HAP-1 (cell line): Measurements from ENCODE around the gene SFRP4.
"Not testable (repeated sequence)": the region's sequence is repeated elsewhere in the genome, so short reads cannot be mapped to it uniquely, and the experiment has no call there.

ENCODE experiments used
- DNase-seq, 2 experiments: peaks; one replicate each; pipeline ENCODE4 v3.0.0-alpha.2; 2016 to 2020; ENCODE audit warnings: low spot score in 2 of 2
- H3K27me3 ChIP-seq: fragments of 250-450 bp; sonication (Bioruptor Pico); 2 replicates; pipeline ENCODE4 v1.5.1; 2020; ENCODE audit warnings: low read depth, mild to moderate bottlenecking, moderate library complexity
- H3K36me3 ChIP-seq: fragments of 250-450 bp; sonication (Bioruptor Pico); replicated peaks from 2 replicates; pipeline ENCODE4 v1.5.1; 2020; ENCODE audit warnings: mild to moderate bottlenecking
- H3K4me1 ChIP-seq: fragments of 250-450 bp; sonication (Bioruptor Pico); 2 replicates; pipeline ENCODE4 v1.5.1; 2020; ENCODE audit warnings: mild to moderate bottlenecking
- H3K4me3 ChIP-seq: fragments of 250-450 bp; sonication (Bioruptor Pico); 2 replicates; pipeline ENCODE4 v1.5.1; 2020; ENCODE audit warnings: mild to moderate bottlenecking, moderate library complexity
- H3K9me3 ChIP-seq: fragments of 250-450 bp; sonication (Bioruptor Pico); 2 replicates; pipeline ENCODE4 v1.5.1; 2020; ENCODE audit warnings: mild to moderate bottlenecking, moderate library complexity
- in situ Hi-C: fragments of 300-500 bp; cut with MboI; formaldehyde crosslinking; loops from 3 replicates; pipeline ENCODE4 v1.14.3; 2020; ENCODE audit warnings: low sequenced_read_pairs, inconsistent platforms, mixed read lengths

The SFRP4 gene

GRCh38 chr7:37916673-37917660, at the start of gene SFRP4:
TSS of gene SFRP4 (minus strand) at chr7:37916817. CDS start at chr7:37916537, 280 bp downstream.
- H3K4me3 ChIP-seq, result no peak within 1 kb of the TSS
- DNase-seq, result peak; percentile 56 to 59
- in situ Hi-C loops, result loop anchor here (25.0 kb wide), 1 partner anchor 445 kb away; no protein-coding TSS in a partner anchor

GRCh38 chr7:37964196-37964595, 47.6 kb upstream of the SFRP4 start:
- H3K4me3 ChIP-seq, result no peak overlapping the region
- in situ Hi-C loops, result no loop called here
- H3K36me3 ChIP-seq, result no peaks in the 10 kb centered on the region
- DNase-seq, result no peak
- H3K4me1 ChIP-seq, result no peaks in the 10 kb centered on the region
- H3K9me3 ChIP-seq, result no peaks in the 10 kb centered on the region
- no peaks in the 10 kb centered on the region for H3K27me3 ChIP-seq

More at GRCh38 chr7:37916673-37917660, at the start of gene SFRP4:
- H3K27me3 ChIP-seq, result peaks cover 21% of the 10 kb centered on the region
- no peaks in the 10 kb centered on the region for H3K4me1 ChIP-seq
- H3K9me3 ChIP-seq, result no peaks in the 10 kb centered on the region
- H3K36me3 ChIP-seq, result no peaks in the 10 kb centered on the region

- Histone ChIP-seq H3K4me1 (no peaks in the 10 kb centered on the region), H3K27me3 (no peaks in the 10 kb centered on the region), H3K9me3 (no peaks in the 10 kb centered on the region), H3K36me3 (no peaks in the 10 kb centered on the region), H3K4me3 (no peak overlapping the region)
- DNase-seq, result no peak
- in situ Hi-C loops, result no loop called here
These were observed 44.6 kb upstream of the SFRP4 start for GRCh38 chr7:37961251-37961650.

GRCh38 chr7:37960483-37960882, 43.9 kb upstream of the SFRP4 start:
- Histone ChIP-seq H3K4me1 (no peaks in the 10 kb centered on the region), H3K4me3 (no peak overlapping the region), H3K9me3 (no peaks in the 10 kb centered on the region), H3K36me3 (no peaks in the 10 kb centered on the region), H3K27me3 (no peaks in the 10 kb centered on the region)
- no peak for DNase-seq
- in situ Hi-C loops, result no loop called here

GRCh38 chr7:37957221-37957970, 40.8 kb upstream of the SFRP4 start:
- no peak for DNase-seq
- Histone ChIP-seq H3K27me3 (no peaks in the 10 kb centered on the region), H3K9me3 (no peaks in the 10 kb centered on the region), H3K4me1 (no peaks in the 10 kb centered on the region), H3K4me3 (no peak overlapping the region), H3K36me3 (no peaks in the 10 kb centered on the region)
- in situ Hi-C loops, result no loop called here

GRCh38 chr7:37956791-37957190, 40.2 kb upstream of the SFRP4 start:
- in situ Hi-C loops, result no loop called here
- no peaks in the 10 kb centered on the region for H3K36me3 ChIP-seq
- no peak for DNase-seq
- no peaks in the 10 kb centered on the region for H3K27me3 ChIP-seq
- H3K4me3 ChIP-seq, result no peak overlapping the region
- H3K4me1 ChIP-seq, result no peaks in the 10 kb centered on the region
- no peaks in the 10 kb centered on the region for H3K9me3 ChIP-seq

GRCh38 chr7:37954217-37954616, 37.6 kb upstream of the SFRP4 start:
- H3K9me3 ChIP-seq, H3K36me3 ChIP-seq, in situ Hi-C loops, H3K4me3 ChIP-seq, H3K27me3 ChIP-seq, DNase-seq, H3K4me1 ChIP-seq: not testable (repeated sequence)

GRCh38 chr7:37952240-37952639, 35.6 kb upstream of the SFRP4 start:
- no peak for DNase-seq
- in situ Hi-C loops, result no loop called here
- H3K27me3 ChIP-seq, result no peaks in the 10 kb centered on the region
- no peak overlapping the region for H3K4me3 ChIP-seq
- no peaks in the 10 kb centered on the region for H3K4me1 ChIP-seq
- H3K9me3 ChIP-seq, result no peaks in the 10 kb centered on the region
- H3K36me3 ChIP-seq, result no peaks in the 10 kb centered on the region

- H3K4me3 ChIP-seq, result no peak overlapping the region
- H3K36me3 ChIP-seq, result no peaks in the 10 kb centered on the region
- DNase-seq, result no peak
- in situ Hi-C loops, result no loop called here
- no peaks in the 10 kb centered on the region for H3K4me1 ChIP-seq
- no peaks in the 10 kb centered on the region for H3K27me3 ChIP-seq
- H3K9me3 ChIP-seq, result no peaks in the 10 kb centered on the region
These were observed 31.3 kb upstream of the SFRP4 start for GRCh38 chr7:37947941-37948210.

- in situ Hi-C loops, result no loop called here
- no peaks in the 10 kb centered on the region for H3K27me3 ChIP-seq
- H3K9me3 ChIP-seq, result no peaks in the 10 kb centered on the region
- DNase-seq, result no peak
- no peaks in the 10 kb centered on the region for H3K4me1 ChIP-seq
- H3K36me3 ChIP-seq, result no peaks in the 10 kb centered on the region
- H3K4me3 ChIP-seq, result no peak overlapping the region
These were observed 30.7 kb upstream of the SFRP4 start for GRCh38 chr7:37947138-37947940.

GRCh38 chr7:37945336-37945735, 28.7 kb upstream of the SFRP4 start:
- in situ Hi-C loops, result no loop called here
- no peak overlapping the region for H3K4me3 ChIP-seq

GRCh38 chr7:37944737-37945054, 28.1 kb upstream of the SFRP4 start:
- Histone ChIP-seq H3K4me3 (no peak overlapping the region), H3K4me1 (no peaks in the 10 kb centered on the region), H3K36me3 (no peaks in the 10 kb centered on the region), H3K9me3 (no peaks in the 10 kb centered on the region), H3K27me3 (no peaks in the 10 kb centered on the region)
- DNase-seq, result no peak
- in situ Hi-C loops, result no loop called here

More at GRCh38 chr7:37945336-37945735, 28.7 kb upstream of the SFRP4 start:
- H3K36me3 ChIP-seq, result no peaks in the 10 kb centered on the region
- no peaks in the 10 kb centered on the region for H3K4me1 ChIP-seq
- H3K9me3 ChIP-seq, result no peaks in the 10 kb centered on the region
- no peaks in the 10 kb centered on the region for H3K27me3 ChIP-seq
- no peak for DNase-seq

GRCh38 chr7:37943905-37944736, 27.5 kb upstream of the SFRP4 start:
- H3K4me3 ChIP-seq, result no peak overlapping the region
- no peaks in the 10 kb centered on the region for H3K9me3 ChIP-seq
- no peak for DNase-seq

More at GRCh38 chr7:37943905-37944736, 27.5 kb upstream of the SFRP4 start:
- Histone ChIP-seq H3K36me3 (no peaks in the 10 kb centered on the region), H3K27me3 (no peaks in the 10 kb centered on the region), H3K4me1 (no peaks in the 10 kb centered on the region)
- in situ Hi-C loops, result no loop called here
